Ammon's horn (tissue), 1 donor: ENCODE results near the gene KDM4B.
A peak's percentile ranks its signal among the peaks of the same experiment; 100 is the strongest.

ENCODE experiments used
- DNase-seq: peaks from one replicate; pipeline ENCODE4 v3.0.0-alpha.2; 2016; ENCODE audit warnings: low spot score

KDM4B gene

GRCh38 chr19:5091018-5091683, 122.2 kb downstream of the KDM4B start:
- peak; percentile 56 for DNase-seq

- DNase-seq, result no peak
Observed at GRCh38 chr19:5091684-5092480, 123.0 kb downstream of the KDM4B start.

- DNase-seq, result no peak
Observed at GRCh38 chr19:5092481-5092843, 123.5 kb downstream of the KDM4B start.

- DNase-seq, result peak; percentile 44
Observed at GRCh38 chr19:5093297-5093928, 124.5 kb downstream of the KDM4B start.

GRCh38 chr19:5093948-5094718, 125.2 kb downstream of the KDM4B start:
- DNase-seq, result no peak

GRCh38 chr19:5094768-5095567, 126.1 kb downstream of the KDM4B start:
- no peak for DNase-seq

GRCh38 chr19:5095568-5095850, 126.6 kb downstream of the KDM4B start:
- no peak for DNase-seq

- DNase-seq, result no peak
Observed at GRCh38 chr19:5096536-5096935, 127.6 kb downstream of the KDM4B start.

- no peak for DNase-seq
Observed at GRCh38 chr19:5097331-5097930, 128.5 kb downstream of the KDM4B start.

GRCh38 chr19:5097959-5098623, 129.2 kb downstream of the KDM4B start:
- no peak for DNase-seq

GRCh38 chr19:5098646-5099045, 129.7 kb downstream of the KDM4B start:
- DNase-seq, result no peak

- no peak for DNase-seq
Observed at GRCh38 chr19:5099701-5100221, 130.8 kb downstream of the KDM4B start.

GRCh38 chr19:5101871-5102270, 133.0 kb downstream of the KDM4B start:
- no peak for DNase-seq

- DNase-seq, result no peak
Observed at GRCh38 chr19:5102520-5102919, 133.6 kb downstream of the KDM4B start.

GRCh38 chr19:5103061-5103701, 134.3 kb downstream of the KDM4B start:
- peak; percentile 70 for DNase-seq

- DNase-seq, result no peak
Observed at GRCh38 chr19:5103812-5104410, 135.0 kb downstream of the KDM4B start.

GRCh38 chr19:5104871-5105351, 136.0 kb downstream of the KDM4B start:
- no peak for DNase-seq

GRCh38 chr19:5106191-5106726, 137.3 kb downstream of the KDM4B start:
- DNase-seq, result no peak

- DNase-seq, result no peak
Observed at GRCh38 chr19:5106971-5107370, 138.1 kb downstream of the KDM4B start.
